ENCODE data around the gene HCN4.

GRCh38 chr15:73283366-73283962 is 85.3 kb downstream of the HCN4 start:
- TF ChIP-seq POLR2A (IDR thresholded peaks at IDR 0.05): no peak
- no peak for TF ChIP-seq CTCF (IDR thresholded peaks at IDR 0.05)
- no peak for TF ChIP-seq POLR2AphosphoS5 (IDR thresholded peaks at IDR 0.05)
- TF ChIP-seq EP300 (IDR thresholded peaks at IDR 0.05; ENCODE audit: low read depth): no peak
